GM12891 (cell line): ENCODE data around the gene PPP6R3.

ENCODE experiments used
- POLR2A ChIP-seq: IDR thresholded peaks from 2 replicates; pipeline ENCODE4 v1.6.1; 2011; ENCODE audit warnings: low read depth, low read length, control low read depth
- POLR2AphosphoS5 ChIP-seq: IDR thresholded peaks from 2 replicates; pipeline ENCODE4 v1.6.1; 2011; ENCODE audit warnings: low read depth, low read length, control low read depth
- POU2F2 ChIP-seq: IDR thresholded peaks from 2 replicates; pipeline ENCODE4 v1.6.1; 2011; ENCODE audit warnings: low read depth, mild to moderate bottlenecking, control low read depth, low read length, moderate library complexity
- TAF1 ChIP-seq: IDR thresholded peaks from 2 replicates; pipeline ENCODE4 v1.6.1; 2011; ENCODE audit warnings: low read depth, low read length, control low read depth

- TF ChIP-seq TAF1 (no peak), POLR2AphosphoS5 (no peak), POLR2A (no peak), POU2F2 (no peak)
Measured at GRCh38 chr11:68655806-68656205, 195.3 kb downstream of the PPP6R3 start.
